Measurements from ENCODE around the gene MAP1LC3B2.

GRCh38 chr12:116528498-116528897, 30.7 kb upstream of the MAP1LC3B2 start:
- TF ChIP-seq POLR2A (IDR thresholded peaks at IDR 0.05), result no peak
- TF ChIP-seq CTCF (IDR thresholded peaks at IDR 0.05), result no peak

Data from esophagus squamous epithelium (tissue), 4 donors.